ENCODE results near the gene MPP1. TPM values are rescaled to one million over a fixed set of nuclear protein-coding genes. Genes with fewer than 3 reads are reported as not detected.

MPP1 gene
- total and polyA plus RNA-seq, 2 of the 8 experiments (the other 6 are each of a cell fraction or from before 2014, with no cell fraction given), result 7.6 to 13.4 TPM

DNA sequence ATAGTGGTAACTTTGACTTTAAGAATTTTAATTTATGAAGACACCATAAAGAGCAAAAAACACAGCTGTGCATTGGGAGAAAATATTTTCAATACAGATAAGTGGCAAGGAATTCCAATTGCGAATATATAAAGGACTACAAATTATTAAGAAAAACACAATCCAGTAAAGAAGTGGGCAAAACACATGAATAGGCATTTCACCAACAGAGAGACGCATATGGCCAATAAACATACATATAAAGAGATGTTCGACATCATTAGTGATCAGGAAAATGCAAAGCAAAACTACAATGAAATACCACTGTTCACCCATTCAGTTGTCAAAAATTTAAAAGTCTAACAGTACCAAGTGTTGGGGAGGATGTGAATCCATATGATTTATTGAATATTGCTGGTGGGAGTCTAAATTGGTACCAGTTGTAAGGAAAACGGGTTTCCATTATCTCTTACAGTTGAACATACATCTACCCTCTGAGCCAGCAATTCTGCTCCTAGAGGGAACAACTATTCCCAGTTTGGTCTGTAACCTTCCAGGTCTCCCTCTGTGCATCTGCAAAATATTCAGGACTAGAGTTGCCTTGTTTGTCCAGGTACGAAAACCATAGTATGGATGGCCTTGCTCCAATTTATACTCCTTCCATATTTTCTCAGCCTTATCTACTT is 1.7 kb upstream of the MPP1 start:
- Histone ChIP-seq H3K79me1 (ENCODE audit: low read depth, low read length) (no peaks in the 10 kb centered on the region), H3K56ac (replicated peaks; ENCODE audit: insufficient read length, low read depth, low read length) (no peak overlapping the region), H3K4me1 (replicated peaks in 1 of 4; ENCODE audit: control insufficient read depth in 3 of 4, insufficient read depth in 4 of 4, low read length in 3 of 4) (peaks cover 0 to 5% (median 3%) of the 10 kb centered on the region in 4 experiments; a peak in 4 of 7 replicates), H3K79me2 (ENCODE audit: control insufficient read depth in 1 of 2, insufficient read depth in 2 of 2, low read length in 2 of 2) (no peaks in the 10 kb centered on the region), H3K27ac (ENCODE audit: low read depth, low read length) (no peak overlapping the region), H3K14ac (ENCODE audit: insufficient read length) (no peak overlapping the region), H3K4me3 (ENCODE audit: extremely low read depth in 1 of 4, insufficient read depth in 2 of 4, low read depth in 3 of 4, low read length in 4 of 4) (no peak overlapping the region), H3K27me3 (replicated peaks in 1 of 4; ENCODE audit: control insufficient read depth in 3 of 4, extremely low read depth in 1 of 4, insufficient read depth in 3 of 4, low read length in 3 of 4) (peaks cover 0 to 23% (median 16%) of the 10 kb centered on the region in 4 experiments; a peak in 6 of 7 replicates), H2BK15ac (ENCODE audit: low read length) (no peak overlapping the region), H3K36me3 (ENCODE audit: control insufficient read depth in 2 of 4, insufficient read depth in 4 of 4, low read length in 3 of 4) (no peaks in the 10 kb centered on the region), H2AK5ac (ENCODE audit: low read depth, low read length) (no peak overlapping the region), H2BK5ac (ENCODE audit: low read depth, low read length) (no peak overlapping the region), H3K9me3 (ENCODE audit: insufficient read depth in 2 of 2, low read depth in 1 of 2, low read length in 1 of 2) (no peaks in the 10 kb centered on the region; a peak in 1 of 4 replicates), H3K9ac (replicated peaks in 1 of 4; ENCODE audit: extremely low read depth in 1 of 4, low read depth in 3 of 4, low read length in 3 of 4) (no peak overlapping the region), H4K20me1 (replicated peaks in 1 of 2; ENCODE audit: control insufficient read depth in 1 of 2, insufficient read depth in 2 of 2, low read length in 2 of 2) (no peaks in the 10 kb centered on the region), H3K18ac (ENCODE audit: extremely low read depth, low read length) (no peak overlapping the region), H3K4me2 (ENCODE audit: insufficient read depth in 1 of 2, low read depth in 2 of 2, low read length in 2 of 2) (no peak overlapping the region; a peak in 1 of 4 replicates), H2BK120ac (replicated peaks; ENCODE audit: low read depth, low read length) (no peak overlapping the region), H3K23ac (ENCODE audit: insufficient read length) (no peak overlapping the region), H4K5ac (ENCODE audit: insufficient read length, low read depth, low read length) (no peak overlapping the region), H2AFZ (ENCODE audit: low read length) (no peak overlapping the region), H2BK20ac (ENCODE audit: low read length) (no peak overlapping the region), H2BK12ac (ENCODE audit: low read depth, low read length) (no peak overlapping the region), H3K23me2 (ENCODE audit: low read depth, low read length) (peaks cover 2% of the 10 kb centered on the region; the same call in 1 of the 2 replicates), H3K4ac (replicated peaks; ENCODE audit: insufficient read length, low read depth, low read length) (no peak overlapping the region), H4K8ac (ENCODE audit: extremely low read depth, insufficient read depth, low read length) (no peak overlapping the region), H4K91ac (replicated peaks; ENCODE audit: insufficient read length, low read length) (no peak overlapping the region)
- POLR2A ChIA-PET (ENCODE audit: partially characterized antibody), result no interaction called here
- FAIRE-seq (no peak), DNase-seq (ENCODE audit: low read depth in 1 of 2, low spot score in 2 of 2) (no peak)
- TF ChIP-seq FOSL1 (IDR thresholded peaks at IDR 0.05; ENCODE audit: insufficient read depth, low read depth, low read length), result no peak
- no peak for TF ChIP-seq POU5F1 (IDR thresholded peaks at IDR 0.05; ENCODE audit: low read depth, low read length)
- TF ChIP-seq SUZ12 (IDR thresholded peaks at IDR 0.05; ENCODE audit: low read length), result no peak
- TF ChIP-seq PHF8 (conservative IDR thresholded peaks at IDR 0.05; ENCODE audit: low read depth, low read length), result no peak
- TF ChIP-seq ZNF274 (IDR thresholded peaks at IDR 0.05; ENCODE audit: borderline replicate concordance, extremely low read depth, low read length), result no peak
- no peak for TF ChIP-seq YY1 (IDR thresholded peaks at IDR 0.05; ENCODE audit: low read depth, low read length)
- TF ChIP-seq JUND (IDR thresholded peaks at IDR 0.05; ENCODE audit: low read length), result no peak
- TF ChIP-seq TAF1 (IDR thresholded peaks at IDR 0.05; ENCODE audit: low read depth, low read length), result no peak
- CTCF ChIA-PET (ENCODE audit: partially characterized antibody), result no interaction called here
- WGBS, 2 experiments (ENCODE audit: extremely low coverage in 1 of 2, insufficient coverage in 1 of 2, insufficient read length in 1 of 2, insufficient replicate concordance in 2 of 2, low coverage in 1 of 2, low lambda C conversion rate in 2 of 2, missing lambda C conversion rate in 1 of 2), result 94% methylated on average over 5 of the region's 5 CpGs; no CpG with 5 or more reads in 1 of the 2 experiments

Data from H1 (cell line).